Naive thymus-derived CD4-positive, alpha-beta T cell (primary cell): ENCODE results near the gene RASA2. TPM values are rescaled to one million over a fixed set of nuclear protein-coding genes. Genes with fewer than 3 reads are reported as not detected.
"Not testable (repeated sequence)": the region's sequence is repeated elsewhere in the genome, so short reads cannot be mapped to it uniquely, and the experiment has no call there.

Experiments used
- ATAC-seq: fragments of 150-1000 bp; cut with Tn5 transposase; 2 replicates; pipeline ENCODE4 v1.10.0; 2021; ENCODE audit warnings: mild to moderate bottlenecking, moderate library complexity
- CTCF ChIA-PET: fragments of 350-600 bp; sonication (Branson Sonifier 250); formaldehyde crosslinking; loops from one replicate; lab custom pipeline; 2021; ENCODE audit warnings: antibody characterized with exemption; lab: Charles Lee
- POLR2A ChIA-PET: fragments of 350-600 bp; sonication (Branson Sonifier 250); formaldehyde crosslinking; loops from one replicate; lab custom pipeline; 2021; ENCODE audit warnings: antibody characterized with exemption, inconsistent platforms; lab: Charles Lee
- DNase-seq, 9 donors: peaks; one replicate each; pipeline versions ENCODE4 v3.0.0 to v3.0.0-alpha.2; 2020 to 2022; ENCODE audit warnings: mixed read lengths in 1 of 9
- H3K27ac ChIP-seq: one replicate; pipeline ENCODE4 v1.7.0; 2013; ENCODE audit warnings: mild to moderate bottlenecking, low read depth, low read length, moderate library complexity
- H3K27me3 ChIP-seq, 2 donors: one replicate each; pipeline ENCODE4 v1.7.0; 2013; ENCODE audit warnings: low read length in 2 of 2, mild to moderate bottlenecking in 2 of 2, moderate library complexity in 2 of 2; ENCODE audit not compliant: control insufficient read depth in 2 of 2, insufficient read depth in 2 of 2
- H3K36me3 ChIP-seq, 3 experiments: 1 replicate in 2 of 3; 2 replicates in 1 of 3; pipeline ENCODE4 v1.7.0; 2013; ENCODE audit warnings: low read length in 3 of 3, mild to moderate bottlenecking in 3 of 3, moderate library complexity in 1 of 3; ENCODE audit not compliant: insufficient read depth in 3 of 3, control insufficient read depth in 2 of 3
- H3K4me1 ChIP-seq, 2 donors: one replicate each; pipeline ENCODE4 v1.7.0; 2013; ENCODE audit warnings: low read length in 2 of 2, mild to moderate bottlenecking in 2 of 2, moderate library complexity in 1 of 2; ENCODE audit not compliant: control insufficient read depth in 2 of 2, insufficient read depth in 2 of 2
- H3K4me3 ChIP-seq: 2 replicates; pipeline ENCODE4 v1.7.0; 2013; ENCODE audit warnings: mild to moderate bottlenecking, low read length
- H3K9me3 ChIP-seq, 3 experiments: 1 replicate in 2 of 3; 2 replicates in 1 of 3; pipeline ENCODE4 v1.7.0; 2013; ENCODE audit warnings: low read length in 3 of 3; ENCODE audit not compliant: control insufficient read depth in 2 of 3
- H3K27ac Mint-ChIP-seq, 9 donors: one replicate each; pipeline ENCODE4 v1.8.0; 2020 to 2022; ENCODE audit warnings: mixed read lengths in 9 of 9, mild to moderate bottlenecking in 8 of 9, moderate library complexity in 5 of 9, inconsistent platforms in 2 of 9
- H3K27me3 Mint-ChIP-seq, 5 donors: one replicate each; pipeline ENCODE4 v1.8.0; 2021 to 2022; ENCODE audit warnings: mixed read lengths in 5 of 5, mild to moderate bottlenecking in 1 of 5
- H3K36me3 Mint-ChIP-seq, 5 donors: one replicate each; pipeline ENCODE4 v1.8.0; 2020 to 2022; ENCODE audit warnings: mixed read lengths in 5 of 5, mild to moderate bottlenecking in 3 of 5, inconsistent platforms in 1 of 5
- H3K4me1 Mint-ChIP-seq, 7 donors: one replicate each; pipeline ENCODE4 v1.8.0; 2020 to 2022; ENCODE audit warnings: mixed read lengths in 7 of 7, mild to moderate bottlenecking in 3 of 7, inconsistent platforms in 1 of 7
- H3K4me3 Mint-ChIP-seq, 10 donors: one replicate each; pipeline ENCODE4 v1.8.0; 2020 to 2022; ENCODE audit warnings: mild to moderate bottlenecking in 10 of 10, mixed read lengths in 10 of 10, moderate library complexity in 6 of 10, inconsistent platforms in 2 of 10
- H3K9me3 Mint-ChIP-seq, 11 donors: one replicate each; pipeline ENCODE4 v1.8.0; 2020 to 2022; ENCODE audit warnings: mixed read lengths in 11 of 11, mild to moderate bottlenecking in 4 of 11, inconsistent platforms in 1 of 11, moderate library complexity in 1 of 11
- intact Hi-C, 2 donors: fragments of 100-400 bp; cut with micrococcal nuclease; formaldehyde crosslinking; loops; one replicate each; pipeline ENCODE4 v1.15.1; 2023
- polyA plus RNA-seq, 2 donors: library from polyadenylated mRNA; unstranded; fragments of 300-500 nt; fragmentation: Illumina TruSeq; gene quantifications; one replicate each; pipeline ENCODE4 v1.2.3, GENCODE V29; 2021
- total RNA-seq, 6 experiments: library from RNA in 5 of 6; stranded (reverse) in 5 of 6; gene quantifications; 1 replicate in 5 of 6; 2 replicates in 1 of 6; pipeline ENCODE4 v1.2.3 and lab custom pipeline; 2021 to 2026

The RASA2 gene
- total and polyA plus RNA-seq, 7 experiments from 2014 or later, result 51.0 to 120 (median 77.3) TPM

GRCh38 chr3:141491081-141491480, 4.3 kb downstream of the RASA2 start:
- H3K27ac Mint-ChIP-seq, result peak overlapping the region in 8 of 9 donors; percentile 32 to 93 (median 88)
- H3K27ac ChIP-seq, result peak overlapping the region; percentile 94
- intact Hi-C loops, result loop anchor here in 1 of 2 donors (10.0 kb wide), 1 partner anchor 304 kb away; no protein-coding TSS in a partner anchor
- ATAC-seq, result no peak
- no peak overlapping the region for H3K4me3 ChIP-seq
- H3K4me1 ChIP-seq, result peaks cover 73 to 76% of the 10 kb centered on the region in 2 donors
- peaks cover 0 to 6% (median 0%) of the 10 kb centered on the region in 11 donors for H3K9me3 Mint-ChIP-seq
- H3K36me3 Mint-ChIP-seq, result peaks cover 0 to 35% (median 19%) of the 10 kb centered on the region in 5 donors
- no peak for DNase-seq
- H3K27me3 Mint-ChIP-seq, result no peaks in the 10 kb centered on the region
- ChIA-PET CTCF (interaction anchor here (0.9 to 1.5 kb wide), 6 partner anchors 9 to 72 kb away, joined by 3 to 9 read pairs (median 3); no protein-coding TSS in a partner anchor), POLR2A (interaction anchor here (0.8 to 2.4 kb wide), 8 partner anchors 8 to 70 kb away, joined by 3 to 17 read pairs (median 6); no protein-coding TSS in a partner anchor)
- peak overlapping the region in 9 of 10 donors; percentile 21 to 97 (median 87) for H3K4me3 Mint-ChIP-seq
- no peaks in the 10 kb centered on the region for H3K36me3 ChIP-seq
- H3K4me1 Mint-ChIP-seq, result peaks cover 57 to 91% (median 86%) of the 10 kb centered on the region in 7 donors
- no peaks in the 10 kb centered on the region for H3K27me3 ChIP-seq
- H3K9me3 ChIP-seq, result no peaks in the 10 kb centered on the region

DNA sequence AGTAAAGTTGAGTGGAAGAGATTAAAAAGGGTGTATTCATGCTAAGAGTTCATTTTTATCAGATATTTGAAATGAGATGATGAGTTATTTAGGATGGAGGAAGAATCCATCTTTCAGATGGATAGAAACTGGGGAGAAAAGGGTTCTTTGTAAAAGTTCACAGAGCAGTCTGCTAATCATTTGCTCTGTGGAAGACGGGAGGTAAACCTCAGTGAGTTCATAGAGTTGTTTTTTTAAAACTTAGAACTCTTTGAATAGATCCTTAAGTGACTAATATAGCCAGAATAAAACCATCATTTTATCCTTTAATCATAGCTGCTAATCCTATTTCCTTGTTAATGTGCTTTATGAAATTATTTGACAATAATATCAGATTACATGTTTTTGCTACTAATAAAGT, 5.1 kb downstream of the RASA2 start:
- Mint-ChIP-seq H3K36me3 (peaks cover 0 to 44% (median 19%) of the 10 kb centered on the region in 5 donors), H3K4me3 (peak overlapping the region in 9 of 10 donors; percentile 27 to 97 (median 61)), H3K9me3 (peaks cover 0 to 11% (median 0%) of the 10 kb centered on the region in 11 donors), H3K4me1 (peaks cover 51 to 93% (median 86%) of the 10 kb centered on the region in 7 donors), H3K27ac (peak overlapping the region in 8 of 9 donors; percentile 34 to 93 (median 90)), H3K27me3 (no peaks in the 10 kb centered on the region)
- Histone ChIP-seq H3K9me3 (no peaks in the 10 kb centered on the region), H3K27ac (peak overlapping the region; percentile 94), H3K4me3 (no peak overlapping the region), H3K4me1 (peaks cover 68 to 70% of the 10 kb centered on the region in 2 donors), H3K36me3 (no peaks in the 10 kb centered on the region), H3K27me3 (no peaks in the 10 kb centered on the region)
- ATAC-seq (no peak), DNase-seq (no peak)
- CTCF ChIA-PET, result interaction anchor here (1.0 to 1.5 kb wide), 4 partner anchors 8 to 68 kb away, joined by 3 to 4 read pairs (median 4); no protein-coding TSS in a partner anchor
- POLR2A ChIA-PET, result interaction anchor here (0.6 to 2.4 kb wide), 6 partner anchors 9 to 69 kb away, joined by 3 to 17 read pairs (median 4); no protein-coding TSS in a partner anchor
- intact Hi-C loops, result loop anchor here (2.0 to 10.0 kb wide), 2 partner anchors 31 to 303 kb away; no protein-coding TSS in a partner anchor

GRCh38 chr3:141493184-141493583, 6.4 kb downstream of the RASA2 start:
- peak overlapping the region; percentile 94 for H3K27ac ChIP-seq

GRCh38 chr3:141497589-141497988, 10.8 kb downstream of the RASA2 start:
- H3K4me1 ChIP-seq, result peaks cover 67 to 69% of the 10 kb centered on the region in 2 donors
- intact Hi-C loops, result loop anchor here (5.0 to 10.0 kb wide), 3 partner anchors 85 to 950 kb away; partner anchors contain the start of gene XRN1 (in 1 of the 2)
- peaks cover 0 to 49% (median 18%) of the 10 kb centered on the region in 5 donors for H3K36me3 Mint-ChIP-seq
- peak overlapping the region; percentile 73 for H3K27ac ChIP-seq
- H3K27me3 Mint-ChIP-seq, H3K9me3 ChIP-seq, H3K4me3 ChIP-seq, H3K27me3 ChIP-seq, ATAC-seq, H3K36me3 ChIP-seq, DNase-seq: not testable (repeated sequence)
- peak overlapping the region in 5 of 9 donors; percentile 77 to 99 (median 96) for H3K27ac Mint-ChIP-seq
- H3K9me3 Mint-ChIP-seq, result peaks cover 0 to 18% (median 0%) of the 10 kb centered on the region in 11 donors
- ChIA-PET POLR2A (interaction anchor here (2.0 to 4.6 kb wide), 4 partner anchors 10 to 58 kb away, joined by 9 to 91 read pairs (median 12); partner anchors contain the start of gene RASA2), CTCF (interaction anchor here (0.6 to 1.7 kb wide), 2 partner anchors 10 to 60 kb away, joined by 3 to 4 read pairs; no protein-coding TSS in a partner anchor)
- peak overlapping the region in 2 of 10 donors; percentile 71 to 85 for H3K4me3 Mint-ChIP-seq
- peaks cover 43 to 87% (median 56%) of the 10 kb centered on the region in 7 donors for H3K4me1 Mint-ChIP-seq

More at GRCh38 chr3:141493184-141493583, 6.4 kb downstream of the RASA2 start:
- Mint-ChIP-seq H3K9me3 (peaks cover 0 to 13% (median 0%) of the 10 kb centered on the region in 11 donors), H3K27me3 (no peaks in the 10 kb centered on the region), H3K4me3 (peak overlapping the region in 8 of 10 donors; percentile 27 to 97 (median 51)), H3K4me1 (peaks cover 53 to 99% (median 87%) of the 10 kb centered on the region in 7 donors), H3K36me3 (peaks cover 0 to 49% (median 18%) of the 10 kb centered on the region in 5 donors), H3K27ac (peak overlapping the region in 8 of 9 donors; percentile 38 to 93 (median 70))
- H3K9me3 ChIP-seq, result no peaks in the 10 kb centered on the region
- ATAC-seq, result peak; percentile 89
- ChIA-PET POLR2A (interaction anchor here (0.6 to 1.6 kb wide), 5 partner anchors 21 to 67 kb away, joined by 3 to 4 read pairs (median 3); no protein-coding TSS in a partner anchor), CTCF (interaction anchor here (0.8 to 1.5 kb wide), 3 partner anchors 8 to 68 kb away, joined by 3 to 4 read pairs (median 4); no protein-coding TSS in a partner anchor)
- H3K27me3 ChIP-seq, result no peaks in the 10 kb centered on the region
- H3K36me3 ChIP-seq, result no peaks in the 10 kb centered on the region
- intact Hi-C loops, result loop anchor here (2.0 to 10.0 kb wide), 2 partner anchors 30 to 302 kb away; no protein-coding TSS in a partner anchor
- no peak overlapping the region for H3K4me3 ChIP-seq
- peak in 6 of 9 donors; percentile 17 to 54 (median 38) for DNase-seq
- peaks cover 69 to 73% of the 10 kb centered on the region in 2 donors for H3K4me1 ChIP-seq

GRCh38 chr3:141498598-141499223, 11.9 kb downstream of the RASA2 start:
- ATAC-seq, result peak; percentile 91
- POLR2A ChIA-PET, result interaction anchor here (0.6 to 4.6 kb wide), 17 partner anchors 8 to 176 kb away, joined by 3 to 91 read pairs (median 3); partner anchors contain the start of gene RASA2
- Mint-ChIP-seq H3K4me3 (peak overlapping the region in 9 of 10 donors; percentile 68 to 89 (median 82)), H3K27me3 (no peaks in the 10 kb centered on the region), H3K4me1 (peaks cover 32 to 76% (median 50%) of the 10 kb centered on the region in 7 donors), H3K9me3 (peaks cover 0 to 18% (median 0%) of the 10 kb centered on the region in 11 donors), H3K27ac (peak overlapping the region in 5 of 9 donors; percentile 93 to 99 (median 96)), H3K36me3 (peaks cover 0 to 45% (median 18%) of the 10 kb centered on the region in 5 donors)
- H3K27me3 ChIP-seq, result no peaks in the 10 kb centered on the region
- no peaks in the 10 kb centered on the region for H3K9me3 ChIP-seq
- H3K4me3 ChIP-seq, result peak overlapping the region; percentile 52
- CTCF ChIA-PET, result interaction anchor here (0.8 to 1.7 kb wide), 8 partner anchors 10 to 59 kb away, joined by 3 to 6 read pairs (median 4); no protein-coding TSS in a partner anchor
- H3K36me3 ChIP-seq, result no peaks in the 10 kb centered on the region
- intact Hi-C loops, result loop anchor here (1.0 to 10.0 kb wide), 16 partner anchors 11 to 949 kb away; partner anchors contain the start of genes RASA2 (in 2 of the 2), ATP1B3 (in 1 of the 2) and XRN1 (in 1 of the 2)
- DNase-seq, result peak; percentile 34 to 96 (median 94)
- peak overlapping the region; percentile 73 for H3K27ac ChIP-seq
- H3K4me1 ChIP-seq, result peaks cover 66 to 69% of the 10 kb centered on the region in 2 donors
